HG03095 (cell line): ENCODE measurements around the gene ARHGEF2.

Experiments used
- ATAC-seq: cut with Tn5 transposase; IDR thresholded peaks from one replicate; pipeline ENCODE4 v1.9.1; 2021; ENCODE audit warnings: moderate library complexity; ENCODE audit not compliant: unreplicated experiment

ARHGEF2 gene

GRCh38 chr1:155913969-155914757, 64.2 kb downstream of the ARHGEF2 start:
- ATAC-seq: no peak

- no peak for ATAC-seq
These were observed 66.3 kb downstream of the ARHGEF2 start for GRCh38 chr1:155912056-155912536.

- peak; percentile 73 for ATAC-seq
These were observed 66.9 kb downstream of the ARHGEF2 start, which contains the start of gene RIT1 for GRCh38 chr1:155911156-155912055. TSS of gene RIT1 (minus strand) at chr1:155911349. CDS start at chr1:155910761, 588 bp downstream.

GRCh38 chr1:155910621-155911121, 67.7 kb downstream of the ARHGEF2 start:
- ATAC-seq: no peak

- ATAC-seq: no peak
These were observed 68.5 kb downstream of the ARHGEF2 start for GRCh38 chr1:155909894-155910293.

- ATAC-seq: no peak
These were observed 74.1 kb downstream of the ARHGEF2 start for GRCh38 chr1:155904261-155904660.

GRCh38 chr1:155900161-155900560, 78.2 kb downstream of the ARHGEF2 start:
- ATAC-seq: no peak

GRCh38 chr1:155899683-155900082, 78.7 kb downstream of the ARHGEF2 start:
- ATAC-seq: no peak

GRCh38 chr1:155898888-155899287, 79.5 kb downstream of the ARHGEF2 start:
- ATAC-seq: no peak

GRCh38 chr1:155897746-155898145, 80.6 kb downstream of the ARHGEF2 start:
- ATAC-seq: no peak
